NCI-H526 (cell line): ENCODE results near the gene DHRS7.
"Not testable (repeated sequence)": the region's sequence is repeated elsewhere in the genome, so short reads cannot be mapped to it uniquely, and the experiment has no call there.

Experiments
- DNase-seq, 2 experiments: peaks; one replicate each; lab custom pipeline; 2025; lab: John Stamatoyannopoulos, UW

DHRS7 gene

DNA sequence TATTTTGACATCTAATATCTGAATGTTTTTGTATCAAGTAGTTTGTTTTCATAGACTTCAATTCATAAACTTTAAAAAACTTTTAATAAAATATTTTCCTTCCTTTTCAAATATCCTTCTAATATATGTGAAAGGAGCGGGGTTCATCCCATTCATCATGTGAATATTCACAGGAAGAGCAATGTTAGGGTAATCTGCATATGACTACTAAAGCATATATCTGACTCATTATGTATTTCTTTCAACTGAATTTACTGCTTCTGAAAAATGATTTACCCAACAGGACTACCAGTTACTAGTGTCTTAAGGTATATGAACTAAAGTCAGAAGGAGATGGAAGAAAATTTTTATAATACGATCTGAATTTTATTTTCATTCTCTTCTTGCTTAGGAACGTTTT lies 30.5 kb downstream of the DHRS7 start:
- DNase-seq, result no peak

DNA sequence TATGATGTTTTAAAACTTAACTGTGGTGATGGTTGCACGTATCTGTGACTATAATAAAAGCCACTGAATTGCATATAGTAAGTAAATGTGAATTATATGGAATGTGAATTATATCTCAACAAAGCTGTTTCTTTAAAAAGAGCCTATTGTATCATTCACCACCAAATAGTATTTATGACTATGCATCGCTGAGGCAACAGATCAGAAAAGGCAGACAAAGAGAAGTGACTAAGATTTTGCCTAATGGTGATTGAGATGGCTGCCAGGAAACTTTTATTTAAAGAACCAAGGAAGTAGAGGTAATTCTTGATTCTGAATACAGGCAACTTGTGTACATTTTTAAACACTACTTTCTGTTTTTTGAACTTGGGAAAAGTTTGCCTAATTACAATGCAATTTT lies 31.7 kb downstream of the DHRS7 start:
- no peak for DNase-seq

DNA sequence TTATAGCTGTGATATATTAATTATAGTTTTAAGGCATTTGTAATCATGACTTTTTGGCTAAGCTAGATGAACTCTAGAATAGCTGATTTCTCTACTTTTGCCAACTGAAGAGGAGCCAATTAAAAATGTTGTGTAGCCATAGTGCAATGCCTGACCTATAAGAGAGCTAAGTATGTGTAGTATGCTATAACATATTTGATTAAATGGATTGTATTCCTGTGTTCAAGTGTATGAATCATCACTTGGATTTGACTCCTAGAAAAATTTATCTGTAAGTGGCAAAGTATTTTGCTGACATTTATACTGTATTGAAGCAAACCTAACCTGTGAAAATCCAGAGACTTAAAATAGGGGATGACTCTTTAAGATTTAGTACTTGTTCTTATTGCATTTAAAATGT lies 39.3 kb downstream of the DHRS7 start:
- no peak for DNase-seq

DNA sequence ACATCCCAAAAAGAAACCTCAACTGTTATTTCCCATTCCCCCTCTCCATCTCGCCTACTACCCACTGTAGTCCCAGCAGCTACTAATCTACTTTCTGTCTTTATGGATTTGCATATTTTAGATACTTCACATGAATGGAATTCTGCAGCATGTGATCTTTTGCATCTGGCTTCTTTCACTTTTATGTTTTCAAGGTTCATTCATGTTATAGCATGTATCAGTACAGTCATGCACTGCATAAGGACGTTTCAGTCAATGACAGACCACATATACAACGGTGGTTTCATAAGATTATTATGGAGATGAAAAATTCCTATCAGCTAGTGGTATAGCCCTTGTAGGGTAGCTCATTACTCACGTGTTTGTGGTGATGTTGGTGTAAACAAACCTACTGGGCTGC lies 49.0 kb downstream of the DHRS7 start:
- DNase-seq, result no peak

DNA sequence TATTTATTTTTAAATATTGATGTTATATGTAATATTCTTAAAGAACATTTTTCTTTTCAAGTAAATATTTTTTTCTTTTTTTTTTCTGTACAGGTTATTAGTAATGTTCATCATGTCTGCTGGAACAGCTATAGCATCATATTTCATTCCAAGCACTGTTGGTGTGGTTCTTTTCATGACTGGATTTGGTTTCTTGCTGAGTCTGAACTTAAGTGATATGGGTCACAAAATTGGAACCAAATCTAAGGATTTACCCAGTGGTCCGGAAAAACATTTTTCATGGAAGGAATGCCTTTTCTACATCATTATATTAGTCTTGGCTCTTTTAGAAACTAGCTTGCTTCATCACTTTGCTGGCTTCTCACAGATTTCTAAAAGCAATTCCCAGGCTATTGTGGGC lies 50.3 kb downstream of the DHRS7 start:
- DNase-seq, result no peak

DNA sequence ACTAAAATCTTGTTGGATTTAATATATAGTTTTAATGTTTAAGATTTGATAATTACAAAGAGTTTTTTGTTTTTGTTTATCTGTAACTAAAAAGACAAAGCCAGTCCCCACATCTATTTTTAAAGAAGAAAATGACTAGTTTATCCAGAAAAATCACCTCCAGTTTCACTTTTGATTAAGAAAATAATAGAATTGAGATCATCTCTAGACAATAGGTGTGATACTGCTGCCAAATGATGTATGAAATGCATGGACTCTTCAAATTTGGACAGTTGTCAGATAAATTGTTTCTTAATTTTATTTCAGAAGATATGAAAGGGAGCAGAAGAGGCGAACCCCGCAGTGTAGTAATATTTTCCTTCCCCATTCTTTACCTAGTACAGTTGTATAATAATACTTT lies 53.5 kb downstream of the DHRS7 start:
- DNase-seq, result no peak

DNA sequence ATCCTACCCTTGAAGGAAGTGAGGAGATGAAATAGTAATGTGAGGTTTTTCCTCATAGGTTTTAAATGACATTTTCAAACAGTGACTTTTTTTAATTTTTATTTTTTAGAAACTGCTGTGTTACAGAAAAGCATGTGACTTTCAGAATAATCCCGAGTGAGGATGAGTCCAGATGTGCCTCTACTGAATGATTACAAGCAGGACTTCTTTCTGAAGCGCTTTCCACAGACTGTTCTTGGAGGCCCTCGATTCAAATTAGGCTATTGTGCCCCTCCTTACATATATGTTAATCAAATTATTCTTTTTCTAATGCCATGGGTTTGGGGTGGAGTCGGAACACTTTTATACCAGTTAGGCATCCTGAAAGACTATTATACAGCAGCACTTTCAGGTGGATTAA lies 57.7 kb downstream of the DHRS7 start:
- no peak for DNase-seq

DNA sequence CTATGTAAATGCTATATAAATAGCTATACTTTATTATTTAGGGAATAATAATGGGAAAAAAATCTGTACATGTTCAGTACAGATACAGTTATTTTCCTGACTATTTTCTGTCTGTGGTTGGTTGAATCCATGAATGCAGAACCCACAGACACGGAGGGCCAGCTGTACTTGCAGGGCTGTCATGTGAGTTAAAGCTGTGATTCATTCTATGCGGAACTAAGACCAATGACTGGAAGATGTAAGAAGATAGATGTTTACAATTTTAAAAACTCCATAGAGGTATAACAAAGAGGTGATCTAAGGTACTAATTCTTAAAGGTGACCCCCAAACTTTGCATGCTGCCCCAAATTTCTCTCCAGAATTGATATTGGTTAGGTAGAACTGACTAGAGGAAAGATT lies 58.9 kb downstream of the DHRS7 start:
- no peak for DNase-seq

DNA sequence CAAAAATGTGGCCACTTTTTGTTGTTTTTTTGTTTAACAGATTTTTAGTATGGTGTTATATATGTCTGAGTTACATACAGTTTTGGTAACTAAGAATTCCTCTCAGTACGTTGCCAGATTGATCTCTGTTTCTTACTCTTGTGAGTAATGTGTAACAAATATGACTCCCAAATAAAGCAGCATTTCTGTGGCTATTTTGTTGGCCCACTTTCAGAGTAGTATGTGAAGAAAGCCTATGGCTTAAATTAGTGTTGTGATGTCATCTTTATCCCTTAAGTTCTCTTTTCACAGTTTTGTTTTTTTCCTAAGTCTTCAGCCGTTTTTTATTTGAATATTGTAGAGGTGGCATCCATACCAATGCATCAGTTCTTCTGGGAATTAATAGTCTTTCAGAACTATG lies 62.8 kb downstream of the DHRS7 start:
- DNase-seq, result no peak

DNA sequence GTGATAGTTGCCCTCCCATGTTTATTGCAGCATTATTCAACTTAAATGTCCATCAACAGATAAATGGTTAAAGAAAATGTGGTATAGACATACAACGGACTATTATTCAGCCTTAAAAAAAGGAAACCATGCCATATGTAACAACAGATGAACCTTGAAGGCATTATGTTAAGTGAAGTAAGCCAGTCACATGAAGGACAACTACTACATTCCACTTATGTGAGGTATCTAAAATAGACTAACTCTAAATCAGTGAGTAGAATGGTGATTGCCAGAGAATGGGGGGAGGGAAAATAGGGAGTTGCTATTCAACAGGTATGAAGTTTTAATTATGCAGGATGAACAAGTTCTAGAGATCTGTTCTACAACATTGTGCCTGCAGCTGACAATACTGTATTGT lies 63.4 kb downstream of the DHRS7 start:
- DNase-seq, result no peak

DNA sequence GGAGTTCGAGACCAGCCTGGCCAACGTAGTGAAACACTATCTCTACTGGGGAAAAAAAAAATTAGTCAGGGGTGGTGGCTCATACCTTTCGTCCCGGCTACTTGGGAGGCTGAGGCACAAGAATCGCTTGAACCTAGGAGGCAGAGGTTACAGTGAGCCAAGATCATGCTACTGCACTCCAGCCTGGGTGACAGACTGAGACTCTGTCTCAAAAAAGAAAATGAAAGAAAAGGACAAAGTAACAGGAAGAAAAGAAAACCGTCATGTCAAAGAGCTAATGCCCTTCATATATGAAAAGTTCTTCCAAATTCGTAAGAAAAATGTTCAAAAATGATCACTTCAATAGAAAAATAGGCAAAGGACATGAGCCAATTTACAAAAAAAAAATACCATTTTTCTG lies 65.3 kb downstream of the DHRS7 start:
- DNase-seq, result not testable (repeated sequence)

DNA sequence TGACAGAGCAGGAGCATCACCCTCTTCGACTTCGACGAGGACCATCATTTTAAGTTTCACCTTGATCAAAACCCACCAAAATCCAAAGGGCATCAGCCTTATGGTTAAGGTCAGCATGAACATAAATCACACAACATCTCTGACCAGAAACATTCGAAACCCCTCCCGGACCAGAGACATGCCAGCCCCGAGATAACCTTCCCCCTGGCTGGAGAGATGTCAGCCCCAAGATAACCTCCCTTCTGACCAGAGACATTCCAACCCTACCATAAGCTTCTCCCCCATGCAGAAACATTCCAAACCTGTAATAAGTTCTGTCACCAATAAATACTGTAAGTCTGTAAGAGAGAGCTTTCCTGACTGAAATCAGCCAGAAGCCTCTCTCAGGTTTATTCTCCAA lies 67.2 kb downstream of the DHRS7 start:
- no peak for DNase-seq

DNA sequence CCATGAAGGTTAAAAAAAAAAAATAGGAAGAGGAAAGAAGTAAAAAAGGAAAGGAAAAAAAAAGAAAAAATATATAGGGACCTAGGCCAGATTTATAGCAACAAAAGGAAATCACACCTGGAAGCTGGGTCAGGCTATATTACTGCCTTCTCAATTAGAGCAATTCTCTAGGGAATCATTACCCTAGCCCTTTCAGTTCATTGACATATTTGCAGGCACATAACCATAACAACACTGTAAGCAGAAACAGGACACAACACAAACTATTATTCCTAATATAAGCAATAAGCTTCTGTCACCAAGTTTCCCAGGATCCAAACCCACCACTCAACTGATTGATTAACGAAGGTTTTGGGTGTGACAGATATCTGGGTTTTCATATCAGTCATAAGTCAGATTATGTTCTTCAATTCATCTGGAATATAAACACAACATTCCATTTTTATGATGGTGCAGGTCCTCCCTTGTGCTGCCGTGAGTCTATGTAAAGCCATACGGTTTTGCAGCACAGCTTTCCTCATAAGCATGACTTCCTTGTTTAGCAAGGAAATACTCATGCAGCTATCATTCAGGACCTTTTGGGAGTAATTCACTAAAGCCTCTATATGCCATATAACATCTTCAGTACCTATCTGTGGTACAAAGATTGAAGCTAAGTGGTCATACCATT lies 69.3 kb downstream of the DHRS7 start:
- DNase-seq, result peak in 1 of 2 experiments; percentile 3

DNA sequence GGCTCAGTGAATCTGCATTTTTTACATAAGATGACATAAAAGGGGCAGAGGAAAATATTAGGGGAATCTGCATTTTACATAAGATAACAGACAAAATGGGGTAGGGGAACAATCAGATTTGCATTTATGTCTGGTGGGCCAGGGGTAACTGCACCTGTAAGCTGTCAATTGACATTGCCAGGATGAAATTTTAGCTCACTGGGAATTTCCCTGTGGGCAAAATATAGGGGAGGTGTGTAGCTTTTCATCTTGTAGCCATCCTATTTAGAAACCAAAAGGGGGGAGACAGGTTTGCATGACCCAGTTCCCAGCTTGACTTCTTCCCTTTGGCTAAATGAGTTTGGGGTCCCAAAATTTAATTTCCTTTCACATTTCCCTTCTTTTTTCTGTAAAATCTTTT lies 70.0 kb downstream of the DHRS7 start:
- no peak for DNase-seq

DNA sequence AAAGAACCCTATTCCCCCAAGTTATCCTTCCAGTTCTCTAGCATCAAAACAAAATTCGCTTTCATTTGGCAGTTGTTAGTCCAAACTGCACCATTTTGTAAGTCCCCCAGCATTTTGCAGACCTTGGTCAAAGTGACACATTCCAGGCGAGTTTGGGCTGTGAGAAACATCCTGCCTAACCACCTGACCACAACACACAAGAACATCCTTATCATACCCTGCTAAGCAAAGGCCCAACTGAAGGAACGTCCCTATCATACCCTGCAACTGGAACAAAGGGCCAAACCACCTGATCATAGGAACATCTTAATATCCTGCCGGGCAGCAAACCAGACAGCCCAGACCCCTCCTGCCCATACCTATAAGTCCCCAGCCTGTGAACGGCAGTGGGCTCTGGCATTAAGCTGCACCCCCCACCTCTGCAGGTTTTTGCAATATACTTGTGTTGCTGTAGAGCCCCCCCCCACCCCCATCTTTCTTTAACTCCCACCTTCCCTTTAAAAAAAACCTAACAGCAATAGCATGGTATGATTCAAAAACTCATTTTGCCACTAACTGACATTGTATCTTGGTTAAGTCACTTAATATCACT lies 70.8 kb downstream of the DHRS7 start:
- peak; percentile 13 to 31 for DNase-seq
